ENCODE data around the gene JCAD.

The JCAD gene

DNA sequence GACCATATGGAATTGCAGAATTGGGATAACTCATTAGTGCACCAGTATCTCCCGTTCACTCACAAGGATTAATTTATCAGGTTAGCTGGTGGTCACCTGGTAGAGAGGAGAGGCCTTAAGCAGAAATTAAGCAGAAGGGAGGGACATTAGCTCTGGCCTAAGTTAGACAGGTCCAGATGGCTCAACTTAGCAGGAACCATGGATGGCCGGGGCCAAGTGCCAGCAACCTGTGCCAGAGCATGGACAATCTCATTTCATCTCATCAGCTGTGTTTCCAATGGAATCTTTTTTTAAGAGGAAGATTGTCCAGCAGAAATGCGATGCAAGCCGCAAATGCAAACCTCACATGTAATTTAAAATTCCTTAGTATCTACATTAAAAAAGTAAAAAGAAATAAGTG is 82.2 kb downstream of the JCAD start:
- no peak for DNase-seq

- DNase-seq, result no peak
Measured at GRCh38 chr10:29976134-29976533, 83.3 kb downstream of the JCAD start.

GRCh38 chr10:29974773-29975172 is 84.6 kb downstream of the JCAD start:
- DNase-seq, result no peak

DNA sequence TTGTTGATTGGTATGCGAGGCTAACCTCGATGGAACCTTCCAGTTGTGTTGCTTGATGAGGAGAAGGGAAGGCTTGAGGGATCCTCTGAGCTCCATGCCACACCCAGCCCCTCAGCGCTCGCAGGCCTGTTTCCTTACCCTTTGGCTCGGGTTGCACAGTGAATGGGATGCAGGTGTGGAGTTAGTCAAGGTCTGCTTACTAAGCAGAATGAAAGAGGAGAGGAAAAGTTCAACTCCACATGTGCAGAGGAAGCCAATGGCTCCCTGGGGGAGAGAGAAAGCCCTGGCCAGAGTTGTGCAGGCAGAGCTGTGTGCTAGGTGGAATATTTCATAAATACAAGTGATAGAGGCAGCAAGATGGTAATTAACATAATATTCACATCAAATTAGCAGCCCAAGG is 85.5 kb downstream of the JCAD start:
- DNase-seq, result no peak

DNA sequence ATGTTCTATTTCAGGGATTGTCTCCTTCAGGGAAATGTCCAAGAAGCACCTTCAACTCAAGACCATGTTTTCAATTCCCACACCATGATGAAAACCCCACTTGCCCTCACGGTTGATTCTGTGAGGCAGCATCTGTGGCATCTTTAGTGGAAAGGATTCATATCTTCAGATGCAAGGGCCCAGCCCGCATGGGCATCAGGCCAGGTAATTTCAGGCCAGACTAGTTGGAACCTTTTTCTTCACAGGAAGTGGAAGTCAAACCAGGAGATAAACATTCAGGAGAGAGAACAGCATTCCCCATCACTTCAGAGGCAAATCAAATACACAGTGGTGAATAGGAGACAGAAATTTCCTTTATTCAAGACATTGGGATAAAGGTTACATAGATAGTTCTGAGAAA is 88.8 kb downstream of the JCAD start:
- DNase-seq, result no peak

DNA sequence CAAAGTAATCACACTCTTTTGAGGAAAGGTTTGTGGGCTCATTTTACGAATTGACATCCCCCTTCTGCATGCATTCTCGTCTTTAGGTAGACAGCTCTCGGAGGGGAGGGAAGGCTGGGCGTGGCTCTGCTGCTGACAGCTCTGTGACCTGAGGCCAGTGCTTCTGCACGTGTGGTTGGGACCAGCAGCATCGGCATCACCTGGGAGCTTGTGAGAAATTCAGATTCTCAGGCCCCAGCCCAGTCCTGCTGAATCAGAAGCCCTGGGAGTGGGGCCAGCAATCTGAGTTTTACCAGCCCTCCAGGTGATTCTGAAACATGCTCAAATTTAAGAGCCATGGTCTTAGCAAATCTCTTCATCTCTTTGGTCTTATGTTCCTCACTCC is 89.4 kb downstream of the JCAD start:
- DNase-seq, result no peak

DNA sequence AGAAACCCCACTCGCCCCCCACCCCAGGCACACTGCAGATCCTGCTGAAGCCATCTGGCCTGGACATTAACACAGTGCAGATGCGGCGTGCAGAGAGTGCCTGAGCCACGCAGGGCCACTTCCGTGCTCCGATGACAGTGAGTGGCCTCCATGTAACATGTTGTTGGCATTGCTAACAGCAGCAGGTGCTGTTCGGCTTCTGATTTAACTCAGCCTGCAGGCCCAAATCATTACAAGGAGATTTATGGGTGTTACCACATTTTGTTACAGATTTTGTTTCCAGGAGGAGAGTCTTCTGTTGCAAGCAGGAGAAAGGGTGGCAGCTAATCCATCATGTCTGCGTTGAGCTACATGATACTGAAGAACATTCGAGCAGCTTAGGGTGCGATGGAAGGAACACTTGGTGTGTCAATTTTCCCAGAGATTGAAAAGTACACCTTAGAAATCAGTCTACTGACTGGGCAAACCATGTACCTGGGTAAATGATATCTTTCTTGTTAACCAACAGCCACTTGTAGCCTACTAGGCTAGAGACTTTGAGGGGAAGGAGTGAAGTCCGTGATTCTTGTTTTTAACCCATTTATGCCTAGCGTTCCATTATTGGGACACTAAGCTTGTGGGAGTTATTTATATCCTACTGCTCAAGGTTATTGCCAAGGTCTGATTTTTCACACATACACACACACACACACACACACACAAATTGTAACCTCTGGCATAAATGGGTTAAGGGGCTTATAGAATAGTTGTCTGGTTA is 90.0 kb downstream of the JCAD start:
- no peak for DNase-seq

DNA sequence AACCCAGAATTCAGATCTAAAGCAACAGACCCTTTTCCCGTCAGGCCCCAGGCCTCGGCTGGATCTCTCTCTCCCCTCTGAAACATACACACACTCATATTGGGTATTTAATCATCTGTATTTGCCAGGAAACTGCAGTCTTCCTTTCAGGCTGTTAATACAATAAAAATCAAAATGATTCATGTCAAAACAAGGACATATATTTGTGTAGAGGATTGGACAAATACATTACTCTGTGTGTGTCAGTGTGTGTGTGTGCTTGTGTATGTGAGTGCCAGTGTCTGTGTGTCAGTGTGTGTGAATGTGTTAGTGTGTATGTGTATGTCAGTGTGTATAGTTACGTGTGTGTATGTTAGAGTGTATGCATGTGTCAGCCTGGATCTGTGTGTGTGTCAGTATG is 90.8 kb downstream of the JCAD start:
- no peak for DNase-seq

DNA sequence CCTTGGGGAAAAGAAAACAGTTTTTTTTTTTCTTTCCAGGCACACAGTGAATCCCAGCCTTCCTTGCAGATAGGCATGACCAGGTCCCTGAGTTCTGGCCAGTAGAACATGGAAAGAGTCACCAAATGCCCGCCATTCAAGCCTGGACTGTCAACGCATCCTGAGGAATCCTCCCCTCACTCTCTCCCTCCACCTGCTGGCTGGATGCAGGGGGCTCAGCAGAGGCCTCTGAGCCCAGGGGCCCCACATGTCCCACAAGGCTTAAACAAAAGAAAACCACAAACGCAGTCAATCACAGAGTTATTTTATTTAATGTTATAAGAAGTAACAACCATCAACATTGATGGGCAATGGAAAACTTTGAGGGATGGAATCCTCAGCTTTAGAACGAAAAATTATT is 93.1 kb downstream of the JCAD start:
- no peak for DNase-seq
